Fibroblast of gingiva (primary cell): ENCODE data around the gene PARVB.

Experiments used
- DNase-seq: peaks from one replicate; pipeline ENCODE4 v3.0.0-alpha.2; 2011; ENCODE audit warnings: low read depth

PARVB gene

GRCh38 chr22:44024288-44024921, at the start of gene PARVB:
PARVB (plus strand) TSS chr22:44024302; CDS start chr22:44024340, 38 bp downstream.
- DNase-seq = peak; percentile 15

GRCh38 chr22:43975041-43975440, 49.1 kb upstream of the PARVB start:
- DNase-seq = no peak

GRCh38 chr22:43976861-43977795, 47.0 kb upstream of the PARVB start:
- DNase-seq = no peak

GRCh38 chr22:43978558-43978957, 45.5 kb upstream of the PARVB start:
- DNase-seq = no peak

- DNase-seq = no peak
These were observed 43.5 kb upstream of the PARVB start for GRCh38 chr22:43980579-43980978.

- DNase-seq = no peak
These were observed 43.1 kb upstream of the PARVB start for GRCh38 chr22:43980996-43981395.

GRCh38 chr22:43983808-43984207, 40.3 kb upstream of the PARVB start:
- DNase-seq = no peak

GRCh38 chr22:43985532-43985931, 38.6 kb upstream of the PARVB start:
- DNase-seq = no peak

- peak; percentile 29 for DNase-seq
These were observed 35.8 kb upstream of the PARVB start for GRCh38 chr22:43988116-43988820.

- DNase-seq = no peak
These were observed 35.1 kb upstream of the PARVB start for GRCh38 chr22:43988960-43989359.

GRCh38 chr22:43990044-43990443, 34.1 kb upstream of the PARVB start:
- no peak for DNase-seq

GRCh38 chr22:43991316-43992020, 32.6 kb upstream of the PARVB start:
- DNase-seq = no peak

GRCh38 chr22:43992331-43992821, 31.7 kb upstream of the PARVB start:
- DNase-seq = peak; percentile 64

GRCh38 chr22:43993072-43993760, 30.9 kb upstream of the PARVB start:
- peak; percentile 36 for DNase-seq

GRCh38 chr22:43994006-43994405, 30.1 kb upstream of the PARVB start:
- no peak for DNase-seq

- no peak for DNase-seq
These were observed 29.7 kb upstream of the PARVB start for GRCh38 chr22:43994416-43994815.

- DNase-seq = no peak
These were observed 28.9 kb upstream of the PARVB start for GRCh38 chr22:43995057-43995685.

GRCh38 chr22:43995798-43996169, 28.3 kb upstream of the PARVB start:
- no peak for DNase-seq

GRCh38 chr22:43996170-43996980, 27.7 kb upstream of the PARVB start:
- DNase-seq = no peak

- no peak for DNase-seq
These were observed 27.2 kb upstream of the PARVB start for GRCh38 chr22:43996981-43997265.
